Hippocampal formation (tissue), 2 donors: Measurements from ENCODE around the gene IL33.

Experiments
- DNase-seq, 2 donors: peaks; one replicate each; lab custom pipeline; 2025; lab: John Stamatoyannopoulos, UW

IL33 gene

GRCh38 chr9:6302417-6302816 is 86.8 kb downstream of the IL33 start:
- no peak for DNase-seq

GRCh38 chr9:6304232-6304631 is 88.6 kb downstream of the IL33 start:
- DNase-seq = no peak

- peak in 1 of 2 donors; percentile 77 for DNase-seq
Measured at GRCh38 chr9:6305954-6306563, 90.5 kb downstream of the IL33 start.
